Esophagus squamous epithelium (tissue), 5 donors: ENCODE measurements around the gene PPFIBP1. TPM values are rescaled to one million over a fixed set of nuclear protein-coding genes. Genes with fewer than 3 reads are reported as not detected.

ENCODE experiments used
- DNase-seq: peaks from one replicate; lab custom pipeline; 2025; lab: John Stamatoyannopoulos, UW
- H3K27ac ChIP-seq, 4 donors: fragments of 200-600 bp; sonication (generic); one replicate each; pipeline ENCODE4 v1.5.1; 2016 to 2019; ENCODE audit warnings: mild to moderate bottlenecking in 1 of 4
- H3K27me3 ChIP-seq, 4 donors: fragments of 200-600 bp; sonication (generic); 1 replicate in 3 of 4; 2 replicates in 1 of 4; pipeline versions ENCODE4 v1.5.1 to v1.6.0; 2017 to 2021; ENCODE audit warnings: antibody characterized with exemption in 1 of 4
- H3K36me3 ChIP-seq, 3 donors: fragments of 200-600 bp; sonication (generic); one replicate each; pipeline ENCODE4 v1.5.1; 2016 to 2019
- H3K4me1 ChIP-seq, 3 donors: fragments of 200-600 bp; sonication (generic); one replicate each; pipeline ENCODE4 v1.5.1; 2017 to 2019
- H3K4me3 ChIP-seq, 4 donors: fragments of 200-600 bp; sonication (generic); 1 replicate in 3 of 4; 2 replicates in 1 of 4; pipeline ENCODE4 v1.5.1; 2016 to 2019; ENCODE audit warnings: mild to moderate bottlenecking in 2 of 4, moderate library complexity in 1 of 4
- H3K9me3 ChIP-seq, 3 donors: fragments of 200-600 bp; sonication (generic); one replicate each; pipeline ENCODE4 v1.5.1; 2016 to 2019
- POLR2A ChIP-seq, 4 donors: fragments of 450-650 bp; IDR thresholded peaks; one replicate each; pipeline ENCODE4 v1.6.1; 2017; ENCODE audit warnings: antibody characterized with exemption in 4 of 4, mild to moderate bottlenecking in 4 of 4, moderate library complexity in 3 of 4
- whole genome bisulfite sequencing, 2 donors: methylation state at CpG; one replicate each; pipeline ENCODE4 v1.1.5; 2018; 5-methylcytosine and 5-hydroxymethylcytosine counted together
- intact Hi-C: fragments of 100-400 bp; cut with DNase I; formaldehyde crosslinking; loops from one replicate; pipeline ENCODE4 v1.15.0; 2022
- total RNA-seq, 4 donors: library from RNA; depleted of rRNA; stranded (reverse); fragments of >200 nt; gene quantifications; one replicate each; pipeline ENCODE4 v1.1.0, GENCODE V29; 2016
- TF ChIP-seq, protein P1 (sequence below), 6 experiments: fragments of 450-650 bp in 4 of 6; fragments of 200-600 bp in 2 of 6; sonication (generic) in 2 of 6; IDR thresholded peaks; one replicate each; pipeline ENCODE4 v1.5.1; 2016 to 2019; ENCODE audit warnings: antibody characterized with exemption in 6 of 6, mild to moderate bottlenecking in 4 of 6, moderate library complexity in 4 of 6
- donor health status: DM: yes; HTN: yes; CAD: no.

PPFIBP1 gene
- total RNA-seq, 4 donors from 2014 or later = 41.9 to 62.6 (median 46.7) TPM

DNA sequence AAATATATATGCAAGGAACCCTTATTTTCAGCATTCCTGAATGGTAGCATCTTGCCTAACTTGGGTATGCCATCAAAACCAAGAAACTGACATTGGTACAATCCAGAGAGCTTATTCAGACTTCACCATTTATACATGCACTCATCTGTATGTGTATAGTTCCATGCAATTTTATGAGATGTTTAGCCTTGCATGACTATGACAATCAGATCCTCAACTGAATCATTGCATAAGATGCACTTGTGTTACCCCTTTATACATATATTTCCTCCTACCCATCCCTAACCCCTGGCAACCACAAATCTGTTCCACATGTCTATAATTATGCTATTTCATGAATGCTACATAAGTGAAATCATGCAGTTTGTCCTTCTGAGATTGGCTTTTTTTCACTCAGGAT lies 37.0 kb upstream of the PPFIBP1 start:
- Histone ChIP-seq H3K36me3 (no peaks in the 10 kb centered on the region), H3K4me1 (no peaks in the 10 kb centered on the region), H3K27ac (no peak overlapping the region), H3K4me3 (no peak overlapping the region), H3K27me3 (no peaks in the 10 kb centered on the region), H3K9me3 (no peaks in the 10 kb centered on the region)
- no peak for DNase-seq
- no peak for TF ChIP-seq POLR2A (IDR thresholded peaks at IDR 0.05)
- TF ChIP-seq, protein P1, sequence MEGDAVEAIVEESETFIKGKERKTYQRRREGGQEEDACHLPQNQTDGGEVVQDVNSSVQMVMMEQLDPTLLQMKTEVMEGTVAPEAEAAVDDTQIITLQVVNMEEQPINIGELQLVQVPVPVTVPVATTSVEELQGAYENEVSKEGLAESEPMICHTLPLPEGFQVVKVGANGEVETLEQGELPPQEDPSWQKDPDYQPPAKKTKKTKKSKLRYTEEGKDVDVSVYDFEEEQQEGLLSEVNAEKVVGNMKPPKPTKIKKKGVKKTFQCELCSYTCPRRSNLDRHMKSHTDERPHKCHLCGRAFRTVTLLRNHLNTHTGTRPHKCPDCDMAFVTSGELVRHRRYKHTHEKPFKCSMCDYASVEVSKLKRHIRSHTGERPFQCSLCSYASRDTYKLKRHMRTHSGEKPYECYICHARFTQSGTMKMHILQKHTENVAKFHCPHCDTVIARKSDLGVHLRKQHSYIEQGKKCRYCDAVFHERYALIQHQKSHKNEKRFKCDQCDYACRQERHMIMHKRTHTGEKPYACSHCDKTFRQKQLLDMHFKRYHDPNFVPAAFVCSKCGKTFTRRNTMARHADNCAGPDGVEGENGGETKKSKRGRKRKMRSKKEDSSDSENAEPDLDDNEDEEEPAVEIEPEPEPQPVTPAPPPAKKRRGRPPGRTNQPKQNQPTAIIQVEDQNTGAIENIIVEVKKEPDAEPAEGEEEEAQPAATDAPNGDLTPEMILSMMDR (IDR thresholded peaks at IDR 0.05) = no peak
- intact Hi-C loops = no loop called here

DNA sequence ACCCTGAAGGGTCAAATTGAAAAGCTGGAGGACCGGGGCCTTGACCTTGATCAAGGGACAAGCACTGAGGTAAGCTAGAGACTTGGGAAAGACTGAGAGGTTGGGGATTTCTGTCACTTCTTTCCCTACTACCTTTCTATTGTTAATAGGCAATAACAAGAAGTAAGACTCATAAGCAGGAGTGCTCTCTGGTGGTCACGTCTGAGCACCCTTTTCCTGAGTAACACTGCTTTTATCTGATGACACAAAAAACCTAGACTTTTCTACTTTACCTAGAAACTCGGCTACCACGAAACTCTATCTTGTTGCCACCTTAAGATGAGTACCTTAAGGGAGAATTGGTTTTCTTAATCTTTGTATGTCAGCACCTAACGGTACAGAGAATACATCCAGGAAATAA lies 35.5 kb upstream of the PPFIBP1 start:
- no peak for DNase-seq
- WGBS, 2 donors = 67 to 84% methylated on average over 5 of the region's 5 CpGs
- Histone ChIP-seq H3K9me3 (no peaks in the 10 kb centered on the region), H3K4me1 (no peaks in the 10 kb centered on the region), H3K27ac (no peak overlapping the region), H3K36me3 (no peaks in the 10 kb centered on the region), H3K27me3 (no peaks in the 10 kb centered on the region), H3K4me3 (no peak overlapping the region)
- intact Hi-C loops = no loop called here
- TF ChIP-seq POLR2A (IDR thresholded peaks at IDR 0.05) = no peak
- TF ChIP-seq, protein P1 (IDR thresholded peaks at IDR 0.05) = no peak

DNA sequence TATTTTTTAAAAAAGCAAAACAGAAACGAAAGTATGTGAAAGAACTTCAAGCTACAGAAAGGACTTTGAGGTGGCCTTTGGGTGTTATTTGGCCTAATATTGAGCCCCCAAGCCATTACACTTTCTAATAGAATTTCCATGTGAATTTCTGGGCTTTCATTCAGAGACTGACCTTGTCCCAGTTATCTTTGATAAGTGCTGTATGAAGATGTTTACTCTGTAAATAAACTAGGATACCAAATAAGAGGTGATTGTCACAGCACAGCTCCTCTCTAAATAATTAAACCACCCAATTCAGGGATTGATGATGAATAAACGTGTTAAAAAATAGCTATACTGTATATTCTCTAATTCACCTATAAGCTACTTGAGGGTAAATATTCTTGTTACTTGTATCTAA lies 32.8 kb upstream of the PPFIBP1 start:
- 76 to 82% methylated on average over 2 of the region's 2 CpGs for WGBS, 2 donors
- Histone ChIP-seq H3K36me3 (no peaks in the 10 kb centered on the region), H3K27me3 (no peaks in the 10 kb centered on the region), H3K4me1 (no peaks in the 10 kb centered on the region), H3K27ac (no peak overlapping the region), H3K4me3 (no peak overlapping the region), H3K9me3 (no peaks in the 10 kb centered on the region)
- intact Hi-C loops = no loop called here
- DNase-seq = no peak
- TF ChIP-seq POLR2A (IDR thresholded peaks at IDR 0.05) = no peak
- TF ChIP-seq, protein P1 (IDR thresholded peaks at IDR 0.05) = no peak

- no peaks in the 10 kb centered on the region for H3K9me3 ChIP-seq
- no peak overlapping the region for H3K4me3 ChIP-seq
- TF ChIP-seq, protein P1 (IDR thresholded peaks at IDR 0.05) = no peak
- TF ChIP-seq POLR2A (IDR thresholded peaks at IDR 0.05) = no peak
- intact Hi-C loops = no loop called here
- H3K4me1 ChIP-seq = no peaks in the 10 kb centered on the region
- WGBS, 2 donors = 65 to 69% methylated on average over 6 of the region's 6 CpGs
- H3K27me3 ChIP-seq = no peaks in the 10 kb centered on the region
- no peaks in the 10 kb centered on the region for H3K36me3 ChIP-seq
- no peak for DNase-seq
- H3K27ac ChIP-seq = no peak overlapping the region
Observed at GRCh38 chr12:27493260-27493940, 30.6 kb upstream of the PPFIBP1 start.

DNA sequence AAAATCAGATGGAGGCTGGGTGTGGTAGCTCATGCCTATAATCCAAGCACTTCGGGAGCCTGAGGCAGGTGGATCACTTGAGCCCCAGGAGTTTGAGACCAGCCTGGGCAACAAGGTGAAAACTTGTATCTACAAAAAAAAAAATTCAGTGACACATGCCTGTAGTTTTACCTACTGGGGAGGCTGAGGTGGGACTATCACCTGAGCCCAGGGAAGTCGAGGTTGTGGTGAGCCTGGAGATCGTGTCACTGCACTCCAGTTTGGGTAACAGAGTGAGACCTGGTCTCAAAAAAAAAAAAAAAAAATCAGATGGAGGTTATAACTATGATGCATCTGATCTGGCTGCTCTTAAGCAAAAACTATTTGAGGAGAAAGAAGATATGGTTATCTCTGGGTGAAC lies 26.6 kb upstream of the PPFIBP1 start:
- H3K4me3 ChIP-seq = no peak overlapping the region
- H3K27ac ChIP-seq = no peak overlapping the region
- 78 to 85% methylated on average over 3 of the region's 3 CpGs for WGBS, 2 donors
- intact Hi-C loops = no loop called here
- no peak for DNase-seq
- no peaks in the 10 kb centered on the region for H3K9me3 ChIP-seq
- H3K27me3 ChIP-seq = no peaks in the 10 kb centered on the region
- no peaks in the 10 kb centered on the region for H3K4me1 ChIP-seq
- TF ChIP-seq POLR2A (IDR thresholded peaks at IDR 0.05) = no peak
- TF ChIP-seq, protein P1 (IDR thresholded peaks at IDR 0.05) = no peak
- H3K36me3 ChIP-seq = no peaks in the 10 kb centered on the region
